GM06990 (cell line): ENCODE data around the gene NHLRC4.

Experiments used
- DNase-seq: peaks from one replicate; pipeline ENCODE4 v3.0.0-alpha.2; 2011; ENCODE audit not compliant: insufficient read length; ENCODE audit errors: extremely low read depth
- H3K27me3 ChIP-seq: replicated peaks from 2 replicates; pipeline ENCODE4 v1.6.0; 2011; ENCODE audit warnings: low read length; ENCODE audit not compliant: control insufficient read depth, insufficient read depth
- H3K36me3 ChIP-seq: 2 replicates; pipeline ENCODE4 v1.5.1; 2011; ENCODE audit warnings: low read length; ENCODE audit not compliant: control insufficient read depth, insufficient read depth
- H3K4me3 ChIP-seq: replicated peaks from 2 replicates; pipeline ENCODE4 v1.5.1; 2011; ENCODE audit warnings: low read depth, mild to moderate bottlenecking, control low read depth, low read length
- TF ChIP-seq, protein P1 (sequence below): IDR thresholded peaks from 2 replicates; pipeline ENCODE4 v1.5.1; 2011; ENCODE audit warnings: low read length, control low read depth, mild to moderate bottlenecking, inconsistent platforms; ENCODE audit not compliant: insufficient read depth, poor library complexity, severe bottlenecking

Gene NHLRC4

DNA sequence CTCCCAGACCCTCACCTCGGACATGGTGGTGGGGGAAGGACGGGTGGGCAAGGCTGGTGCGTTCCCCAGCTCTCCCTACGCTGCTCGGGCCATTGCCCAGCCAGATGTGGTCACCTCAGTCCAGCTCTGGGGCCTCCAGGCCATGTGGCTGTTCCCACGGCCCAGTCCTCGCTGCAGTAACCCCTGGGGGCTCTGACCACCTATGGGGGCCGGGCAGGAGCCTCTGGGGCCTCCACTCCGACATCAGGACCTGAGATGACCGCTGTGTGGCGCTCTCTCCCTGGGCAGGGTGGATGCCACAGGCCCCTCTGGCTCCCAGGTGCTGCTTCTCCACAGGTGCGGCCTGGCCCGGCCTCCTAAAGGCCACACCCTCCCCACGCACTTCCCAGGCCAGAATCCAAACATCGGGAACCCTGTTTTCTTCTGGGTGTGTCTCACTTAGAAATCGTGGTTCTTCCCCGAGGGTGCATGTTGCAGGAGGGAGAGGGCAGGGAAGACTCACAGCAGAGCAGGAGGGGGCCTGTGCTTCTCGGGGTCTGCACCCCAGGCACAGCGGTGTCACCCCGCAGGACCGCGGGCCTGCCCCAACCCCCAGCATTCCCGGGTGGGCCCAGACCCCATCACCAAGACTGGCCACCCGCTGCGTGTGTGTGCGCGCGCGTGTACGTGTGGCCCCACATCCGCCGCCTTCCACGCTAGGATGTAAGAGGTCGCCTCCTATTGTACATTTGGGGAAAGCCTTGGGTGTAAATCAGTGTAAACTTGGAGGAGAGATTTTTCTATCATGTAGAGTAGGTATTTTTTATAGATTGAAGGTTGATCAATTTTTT is 45.2 kb upstream of the NHLRC4 start:
- peak; percentile 13 for DNase-seq
- H3K36me3 ChIP-seq: peaks cover 9% of the 10 kb centered on the region
- no peak overlapping the region for H3K4me3 ChIP-seq
- TF ChIP-seq, protein P1, sequence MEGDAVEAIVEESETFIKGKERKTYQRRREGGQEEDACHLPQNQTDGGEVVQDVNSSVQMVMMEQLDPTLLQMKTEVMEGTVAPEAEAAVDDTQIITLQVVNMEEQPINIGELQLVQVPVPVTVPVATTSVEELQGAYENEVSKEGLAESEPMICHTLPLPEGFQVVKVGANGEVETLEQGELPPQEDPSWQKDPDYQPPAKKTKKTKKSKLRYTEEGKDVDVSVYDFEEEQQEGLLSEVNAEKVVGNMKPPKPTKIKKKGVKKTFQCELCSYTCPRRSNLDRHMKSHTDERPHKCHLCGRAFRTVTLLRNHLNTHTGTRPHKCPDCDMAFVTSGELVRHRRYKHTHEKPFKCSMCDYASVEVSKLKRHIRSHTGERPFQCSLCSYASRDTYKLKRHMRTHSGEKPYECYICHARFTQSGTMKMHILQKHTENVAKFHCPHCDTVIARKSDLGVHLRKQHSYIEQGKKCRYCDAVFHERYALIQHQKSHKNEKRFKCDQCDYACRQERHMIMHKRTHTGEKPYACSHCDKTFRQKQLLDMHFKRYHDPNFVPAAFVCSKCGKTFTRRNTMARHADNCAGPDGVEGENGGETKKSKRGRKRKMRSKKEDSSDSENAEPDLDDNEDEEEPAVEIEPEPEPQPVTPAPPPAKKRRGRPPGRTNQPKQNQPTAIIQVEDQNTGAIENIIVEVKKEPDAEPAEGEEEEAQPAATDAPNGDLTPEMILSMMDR: no peak
- H3K27me3 ChIP-seq: no peaks in the 10 kb centered on the region

DNA sequence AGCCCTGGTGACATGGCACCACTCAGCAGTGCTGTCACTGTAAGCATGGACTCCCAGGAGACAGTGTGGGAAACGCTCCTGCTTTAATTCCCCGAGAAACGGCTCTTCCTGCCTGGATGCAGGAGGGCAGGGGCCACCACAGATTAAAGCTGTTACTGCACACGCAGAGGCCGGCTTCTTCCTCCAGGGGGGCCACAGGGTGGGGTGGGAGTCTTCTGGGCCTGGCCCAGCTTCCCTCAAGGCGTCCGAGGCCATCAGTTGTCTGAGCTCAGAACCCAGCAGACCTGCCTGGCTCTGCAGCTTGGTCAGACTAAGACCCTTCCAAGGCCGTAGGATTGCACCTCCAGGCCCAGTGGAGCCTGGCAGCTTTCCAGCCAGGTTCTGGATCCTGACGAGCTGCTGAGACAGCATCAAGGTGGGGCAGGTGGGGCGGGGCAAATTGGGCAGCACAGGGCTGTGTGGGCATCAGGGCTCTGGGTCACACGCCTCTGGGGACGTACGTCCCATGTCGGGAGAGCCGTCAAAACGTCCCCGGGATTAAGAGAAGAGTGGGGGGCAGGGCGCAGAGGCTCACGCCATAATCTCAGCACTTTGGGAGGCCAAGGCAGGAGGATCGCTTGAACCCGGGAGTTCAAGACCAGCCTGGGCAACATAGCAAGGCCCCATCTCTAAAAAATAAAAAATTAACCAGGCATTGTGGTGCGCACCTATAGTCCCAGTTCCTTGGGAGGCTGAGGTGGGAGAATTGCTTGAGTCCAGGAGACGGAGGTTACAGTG is 44.3 kb upstream of the NHLRC4 start:
- peak; percentile 15 for DNase-seq
- H3K27me3 ChIP-seq: no peaks in the 10 kb centered on the region
- TF ChIP-seq, protein P1: no peak
- no peak overlapping the region for H3K4me3 ChIP-seq
- H3K36me3 ChIP-seq: peaks cover 9% of the 10 kb centered on the region

DNA sequence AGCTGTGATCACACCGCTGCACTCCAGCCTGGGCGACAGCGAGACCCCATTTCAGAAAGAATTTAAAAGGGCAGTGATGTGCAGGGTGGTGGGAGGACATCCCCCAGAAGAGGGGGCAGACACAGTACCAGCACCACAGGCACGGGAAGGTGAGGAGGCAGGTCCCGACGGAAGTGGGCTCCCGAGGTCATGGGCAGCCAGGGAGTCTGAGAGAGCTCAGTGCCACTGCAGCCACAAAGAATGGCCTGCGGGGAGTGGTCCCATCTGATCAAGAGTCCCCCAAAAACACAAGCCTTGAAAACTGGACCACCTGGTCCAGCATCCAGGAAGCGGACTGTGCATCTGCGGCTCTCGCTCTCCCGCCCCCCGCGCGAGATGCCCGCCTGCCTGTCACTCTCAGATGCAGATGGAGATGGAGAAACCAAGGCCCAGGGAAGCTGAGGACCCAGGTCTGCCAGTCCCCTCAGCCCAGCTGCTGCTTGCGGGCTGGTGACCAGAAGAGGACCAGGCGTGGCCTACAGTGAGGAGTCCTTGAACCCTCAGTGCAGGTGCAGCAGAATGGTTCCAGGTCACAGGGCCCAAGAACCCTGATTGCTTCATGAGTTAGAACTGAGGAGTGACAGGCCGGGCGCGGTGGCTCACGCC is 43.6 kb upstream of the NHLRC4 start:
- Histone ChIP-seq H3K27me3 (no peaks in the 10 kb centered on the region), H3K4me3 (no peak overlapping the region), H3K36me3 (peaks cover 9% of the 10 kb centered on the region)
- TF ChIP-seq, protein P1: no peak
- no peak for DNase-seq

DNA sequence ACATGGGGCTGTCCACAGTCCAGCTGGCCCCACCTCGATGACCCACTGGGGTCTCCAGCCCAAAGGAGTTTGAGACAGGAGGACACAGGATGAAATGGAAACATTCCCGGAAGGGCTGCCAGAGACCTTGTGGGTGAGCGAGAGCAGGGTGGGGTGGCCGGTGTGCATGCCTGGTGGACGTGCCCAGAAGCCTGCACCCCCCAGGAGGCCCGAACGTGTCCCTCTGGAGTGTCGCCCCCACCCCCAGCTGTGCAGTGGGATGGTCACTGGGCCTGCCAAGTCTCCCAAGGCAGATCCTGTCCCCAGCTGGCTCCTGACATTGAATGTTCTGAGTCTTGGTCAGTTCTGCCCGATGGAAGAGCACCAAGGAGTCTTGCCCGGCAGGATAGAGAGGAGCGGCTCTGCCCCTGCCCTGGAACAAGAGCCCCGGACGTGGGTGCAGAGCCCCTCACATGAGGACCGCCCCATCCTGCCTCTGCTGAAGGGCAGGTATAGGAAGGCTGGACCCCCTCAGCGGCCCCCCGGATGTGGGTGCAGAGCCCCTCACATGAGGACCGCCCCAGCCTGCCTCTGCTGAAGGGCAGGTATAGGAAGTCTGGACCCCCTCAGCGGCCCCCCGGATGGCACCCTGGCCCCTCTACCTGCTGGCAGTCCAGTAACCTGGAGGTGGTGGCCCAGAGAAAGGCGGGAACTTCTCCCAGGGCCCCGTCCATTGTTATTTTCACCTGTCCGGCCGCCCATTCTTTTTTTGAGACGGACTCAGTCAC is 42.3 kb upstream of the NHLRC4 start:
- Histone ChIP-seq H3K27me3 (no peaks in the 10 kb centered on the region), H3K36me3 (peaks cover 5% of the 10 kb centered on the region), H3K4me3 (no peak overlapping the region; the same call in 1 of the 2 replicates)
- no peak for DNase-seq
- TF ChIP-seq, protein P1: no peak

DNA sequence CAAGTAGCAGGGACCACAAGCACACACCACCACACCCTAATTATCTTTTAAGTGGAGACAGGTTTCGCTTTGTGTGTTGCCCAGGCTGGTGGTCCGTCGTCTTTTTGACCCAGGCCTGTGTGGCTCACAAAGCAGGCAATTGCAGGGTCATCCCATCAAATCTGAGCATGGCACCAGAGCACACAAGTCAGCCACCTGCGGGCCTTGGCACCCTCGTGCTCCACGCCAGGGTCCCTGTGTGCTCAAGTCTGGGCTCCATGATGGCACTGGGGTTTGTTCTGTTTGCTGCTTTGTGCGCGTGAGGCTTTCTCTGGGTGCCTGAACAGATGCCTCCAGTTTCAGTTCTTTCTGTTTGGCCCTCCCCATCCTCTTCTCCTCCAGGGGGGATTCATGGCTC is 41.7 kb upstream of the NHLRC4 start:
- Histone ChIP-seq H3K4me3 (peak overlapping the region; percentile 19), H3K27me3 (no peaks in the 10 kb centered on the region), H3K36me3 (peaks cover 5% of the 10 kb centered on the region)
- TF ChIP-seq, protein P1: no peak
- DNase-seq: peak; percentile 48
